DMS153 treated with DMSO at 0.1 percent for 48 hours (cell line): ENCODE data around the gene CST2.
"Not testable (repeated sequence)": the region's sequence is repeated elsewhere in the genome, so short reads cannot be mapped to it uniquely, and the experiment has no call there.

Source experiments
- DNase-seq: peaks from one replicate; lab custom pipeline; 2025; ENCODE audit not compliant: unreplicated experiment; lab: John Stamatoyannopoulos, UW

CST2 gene

DNA sequence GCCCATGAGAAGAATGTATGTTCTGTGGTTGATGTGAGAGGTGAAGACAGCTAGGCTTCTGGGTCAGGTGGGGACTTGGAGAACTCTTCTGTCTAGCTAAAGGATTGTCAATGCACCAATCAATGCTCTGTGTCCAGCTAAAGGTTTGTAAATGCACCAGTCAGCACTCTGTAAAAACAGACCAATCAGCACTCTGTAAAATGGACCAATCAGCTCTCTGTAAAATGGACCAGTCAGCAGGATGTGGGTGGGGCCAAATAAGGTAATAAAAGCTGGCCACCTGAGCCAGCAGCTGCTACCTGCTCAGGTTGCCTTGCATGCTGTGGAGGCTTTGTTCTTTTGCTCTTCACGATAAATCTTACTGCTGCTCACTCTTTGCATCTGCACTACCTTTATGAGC, 15.0 kb downstream of the CST2 start:
- not testable (repeated sequence) for DNase-seq

DNA sequence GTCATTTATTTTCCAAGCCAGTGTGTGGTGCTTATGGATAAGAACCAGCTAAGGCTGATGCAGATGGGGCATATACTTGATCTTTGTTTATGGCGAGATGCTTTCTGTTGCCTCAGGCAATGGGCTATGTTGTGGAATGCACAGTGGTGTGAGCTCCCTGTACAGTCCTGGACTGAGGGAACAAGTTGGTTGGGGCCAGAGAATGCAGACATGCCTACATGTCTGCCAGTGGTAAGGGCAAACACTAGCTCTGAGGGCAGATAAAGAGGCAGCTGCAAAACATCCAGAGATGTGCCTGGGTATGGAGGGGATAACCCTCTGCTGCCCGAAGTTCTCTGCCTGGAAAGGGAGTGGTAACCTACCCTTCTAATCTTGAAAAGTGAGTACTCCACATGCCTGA, 16.2 kb downstream of the CST2 start:
- DNase-seq, result not testable (repeated sequence)

DNA sequence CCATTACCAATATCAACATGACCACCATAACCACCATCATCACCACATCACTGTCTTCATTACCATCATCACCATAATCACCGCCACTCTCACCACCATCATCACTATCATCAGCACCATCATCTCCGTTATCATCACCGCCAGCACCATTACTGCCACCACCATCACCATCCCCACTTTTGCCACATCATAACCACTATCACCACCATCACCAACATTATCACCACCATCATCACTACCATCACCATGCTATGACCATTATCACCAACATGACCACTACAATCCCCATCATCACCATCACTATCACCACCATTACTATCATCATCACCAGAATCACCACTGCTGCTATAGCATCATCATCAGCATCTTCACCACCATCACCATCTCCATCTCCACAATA, 25.7 kb downstream of the CST2 start:
- no peak for DNase-seq

DNA sequence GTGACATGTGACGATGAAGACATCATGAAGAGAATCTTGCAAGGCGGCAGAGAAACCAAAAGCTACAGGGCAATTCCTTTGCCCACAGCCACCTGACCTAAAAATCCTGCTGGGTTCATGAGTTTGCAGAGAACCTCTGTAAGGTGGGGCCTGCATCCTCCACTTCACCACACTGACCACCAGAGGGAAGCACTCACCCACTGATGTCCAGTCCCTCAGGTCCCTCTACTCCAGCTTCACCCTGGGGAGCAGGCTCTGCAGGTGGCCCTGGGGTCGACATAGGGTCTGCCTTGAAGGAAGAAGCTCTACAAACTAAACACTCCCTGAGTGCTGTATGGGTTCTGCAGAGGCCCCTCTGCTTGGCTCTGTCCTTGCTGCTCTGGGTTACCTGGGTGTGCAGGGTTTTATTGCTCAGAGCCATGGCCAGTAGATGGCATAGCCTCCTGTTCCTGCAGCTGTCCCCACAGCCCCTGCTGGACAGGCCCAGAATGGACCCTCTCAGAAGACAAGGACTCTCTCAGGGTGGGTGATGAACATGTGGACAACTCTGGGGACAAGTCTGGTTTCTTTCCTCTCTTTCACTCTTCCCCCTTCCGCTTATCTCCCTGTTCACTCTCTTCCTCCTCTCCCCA, 27.2 kb downstream of the CST2 start:
- DNase-seq, result peak; percentile 4

DNA sequence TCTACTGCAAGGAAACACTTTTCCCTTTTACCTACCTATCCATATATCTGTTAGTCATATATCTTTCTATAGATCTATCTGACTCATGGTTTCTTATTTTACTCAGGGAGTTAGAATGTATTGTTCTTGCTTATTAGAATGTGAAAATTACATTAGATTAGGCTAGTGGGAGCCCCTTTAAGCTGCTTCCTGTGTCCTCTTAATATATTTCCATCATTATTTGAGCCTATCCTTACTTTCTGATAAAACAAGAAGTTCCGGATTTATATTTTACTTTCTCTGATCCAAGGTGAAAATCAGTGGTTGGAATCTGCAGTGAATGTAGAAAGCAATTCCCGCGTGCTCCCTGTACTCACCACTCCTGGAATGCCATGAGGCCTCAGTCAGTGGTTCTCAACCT, 31.0 kb downstream of the CST2 start:
- no peak for DNase-seq

DNA sequence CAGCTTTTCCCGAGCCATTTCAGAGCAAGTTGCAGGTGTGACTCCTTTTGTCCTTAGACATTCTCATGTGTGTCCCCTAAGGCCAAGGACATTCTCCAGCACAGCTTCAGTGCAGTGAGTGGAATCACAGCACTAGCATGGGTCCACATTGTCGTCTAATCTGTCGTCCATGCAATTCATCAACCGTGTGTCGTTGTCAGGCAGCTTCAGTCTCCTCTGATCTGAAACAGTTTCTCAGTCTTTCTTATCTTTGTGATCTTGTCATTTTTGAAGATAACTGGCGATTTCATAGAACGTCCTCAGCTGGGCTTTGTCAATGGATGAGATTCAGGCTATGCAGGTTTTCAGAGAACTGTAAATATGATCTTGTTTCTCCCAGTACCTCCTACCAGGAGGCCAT, 31.7 kb downstream of the CST2 start:
- DNase-seq, result no peak

DNA sequence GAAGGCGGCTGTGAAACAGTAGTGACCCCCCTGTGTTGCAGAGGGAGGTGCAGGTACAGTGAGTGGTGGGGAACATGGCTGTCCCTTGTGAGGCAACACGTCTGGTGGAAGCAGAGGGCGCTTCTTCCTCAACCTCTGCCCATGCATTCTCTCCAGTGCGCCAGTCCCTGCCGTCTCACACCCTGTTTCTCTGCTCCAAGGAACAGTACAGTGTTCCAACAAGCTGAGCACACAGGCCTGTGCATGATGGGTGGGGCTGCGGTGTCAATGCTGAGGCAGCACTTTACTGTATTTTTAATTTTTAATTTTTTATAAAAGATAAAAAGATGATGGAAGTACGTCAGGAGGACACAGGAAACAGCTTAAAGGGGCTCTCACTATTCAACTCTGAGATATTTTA, 32.5 kb downstream of the CST2 start:
- DNase-seq, result no peak

DNA sequence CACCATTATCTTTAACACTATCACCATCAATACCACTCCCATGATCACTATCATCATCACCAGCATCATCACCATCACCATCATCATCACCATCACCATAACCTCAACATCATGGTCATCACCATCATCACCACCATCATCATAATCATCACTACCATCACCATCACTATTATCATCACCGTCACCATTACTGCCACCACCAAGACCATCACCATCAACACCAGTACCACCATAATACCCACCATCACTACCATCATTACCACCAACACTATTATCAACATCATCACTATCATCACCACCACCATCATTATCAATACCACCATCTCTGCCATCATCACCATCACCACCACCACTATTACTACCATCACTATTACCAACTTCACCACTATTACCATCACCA, 43.1 kb downstream of the CST2 start:
- DNase-seq, result no peak

DNA sequence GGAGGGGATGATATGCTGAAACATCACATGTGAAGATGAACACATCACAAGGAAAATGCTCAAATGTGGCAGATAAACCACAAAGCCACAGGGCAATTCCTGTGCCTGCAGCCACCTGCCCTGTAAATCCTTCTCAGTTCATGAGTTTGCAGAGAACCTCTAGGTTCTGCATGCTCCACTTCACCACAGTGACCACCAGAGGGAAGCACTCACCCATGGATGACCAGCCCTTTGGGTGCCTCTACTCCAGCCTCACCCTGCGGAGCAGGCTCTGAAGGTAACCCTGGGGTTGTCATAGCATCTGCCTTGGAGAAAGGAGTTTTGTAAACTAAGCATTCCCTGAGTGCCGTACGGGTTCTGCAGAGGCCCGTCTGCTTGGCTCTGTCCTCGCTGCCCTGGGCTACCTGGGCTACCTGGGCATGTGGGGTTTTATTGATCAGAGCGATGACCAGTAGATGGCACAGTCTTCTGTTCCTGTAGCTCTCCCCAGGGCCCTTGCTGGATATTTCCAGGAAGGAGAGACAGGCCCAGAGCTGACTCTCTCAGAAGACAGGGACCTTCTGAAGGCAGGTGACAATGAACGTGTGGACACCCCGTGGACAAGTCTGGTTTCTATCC, 44.1 kb downstream of the CST2 start:
- DNase-seq, result peak; percentile 7

DNA sequence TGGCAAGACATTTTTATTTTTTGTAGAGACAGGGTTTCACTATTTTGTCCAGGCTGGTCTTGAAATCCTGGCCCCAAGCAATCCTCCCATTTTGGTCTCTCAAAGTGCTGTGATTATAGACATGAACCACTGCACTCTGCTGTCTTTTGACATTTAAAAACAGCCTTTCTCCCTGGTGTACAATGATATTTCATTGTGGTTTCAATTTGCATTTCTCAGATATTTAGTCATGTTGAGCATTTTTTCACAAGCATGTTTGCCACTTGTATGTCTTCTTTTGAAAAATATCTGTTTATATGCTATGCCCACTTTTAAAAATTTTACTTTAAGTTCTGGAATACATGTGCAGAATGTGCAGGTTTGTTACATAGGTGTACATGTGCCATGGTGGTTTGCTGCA, 47.9 kb downstream of the CST2 start:
- DNase-seq, result not testable (repeated sequence)

DNA sequence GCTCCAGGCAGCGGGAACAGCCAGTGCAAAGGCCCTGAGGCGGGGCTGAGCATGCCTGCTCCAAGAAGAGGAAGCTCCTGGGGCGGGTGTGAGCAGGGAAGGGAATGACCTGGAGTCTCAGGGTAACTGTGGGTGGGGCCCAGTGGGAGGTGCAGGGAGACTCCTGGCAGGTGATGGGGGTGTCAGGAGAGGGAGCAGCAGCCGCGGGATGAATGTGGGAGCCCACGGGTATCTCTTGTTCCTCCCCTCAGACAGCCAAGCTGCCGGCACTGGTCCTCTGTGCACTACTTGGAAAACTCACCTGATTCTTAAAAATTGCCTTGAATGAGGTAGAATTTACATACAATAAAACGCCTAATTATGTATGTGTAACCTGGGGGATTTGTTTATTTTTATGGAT, 49.1 kb downstream of the CST2 start:
- DNase-seq, result not testable (repeated sequence)

DNA sequence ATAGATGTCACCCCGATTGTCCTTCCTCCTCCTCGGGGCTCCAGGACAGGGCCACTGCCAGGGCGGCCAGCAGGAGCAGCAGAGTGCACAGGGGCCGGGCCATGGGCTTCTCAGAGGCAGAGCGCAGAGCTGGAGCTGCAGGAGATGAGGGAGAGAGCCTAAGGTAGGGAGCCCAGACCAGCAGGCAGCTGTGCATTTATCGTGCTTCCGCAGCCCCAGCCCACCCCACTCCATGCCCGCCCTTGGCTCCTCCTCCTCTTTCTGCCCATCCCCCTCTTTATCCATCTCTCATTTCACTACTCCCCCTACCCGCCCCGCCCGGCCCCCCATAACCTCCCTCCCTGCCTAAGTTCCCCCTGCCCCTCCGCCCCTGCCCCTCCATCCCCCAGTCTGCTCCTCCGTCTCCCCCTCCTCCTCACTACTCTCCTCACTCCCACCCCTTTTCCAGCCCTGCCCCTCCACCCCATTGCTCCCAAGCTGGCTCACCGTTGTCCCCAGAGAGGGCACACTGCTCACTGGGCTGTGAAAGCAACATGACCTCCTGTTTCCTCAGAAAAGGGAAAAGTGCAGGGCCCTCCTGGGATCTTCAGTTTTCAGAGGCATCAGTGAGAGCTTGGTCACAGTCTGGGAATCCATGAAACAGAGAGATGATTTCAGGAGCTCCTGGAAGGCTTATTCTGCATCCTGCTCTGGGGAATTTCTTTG, 50.3 kb downstream of the CST2 start:
- no peak for DNase-seq

DNA sequence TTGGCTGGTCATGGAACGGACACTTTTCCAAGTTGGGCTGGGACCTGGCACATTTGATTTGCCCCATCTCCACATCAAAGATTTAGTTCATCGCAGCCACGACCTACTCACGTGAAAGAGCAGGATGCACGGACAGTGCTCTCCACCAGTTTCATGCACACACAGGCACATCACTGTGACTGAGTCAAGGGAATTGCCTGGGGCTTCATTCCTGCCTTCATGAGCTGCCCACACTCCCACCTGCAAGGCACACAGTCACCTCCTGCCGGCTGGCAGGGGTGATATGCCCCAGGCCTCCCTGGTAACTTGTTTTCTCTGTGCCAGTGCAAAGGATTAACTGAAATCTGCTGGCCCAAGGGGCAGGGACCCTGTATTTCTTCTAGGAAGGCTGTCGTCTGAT, 52.4 kb downstream of the CST2 start:
- no peak for DNase-seq
